NCI-H2107 treated with DMSO at 0.1 percent for 48 hours (cell line): Measurements from ENCODE around the gene ZBTB24.
A peak's percentile ranks its signal among the peaks of the same experiment; 100 is the strongest.
"Not testable (repeated sequence)": the region's sequence is repeated elsewhere in the genome, so short reads cannot be mapped to it uniquely, and the experiment has no call there.

Experiments used
- DNase-seq: peaks from one replicate; lab custom pipeline; 2025; ENCODE audit not compliant: unreplicated experiment; lab: John Stamatoyannopoulos, UW

Gene ZBTB24

GRCh38 chr6:109472132-109472995 lies 10.7 kb downstream of the ZBTB24 start:
- DNase-seq = peak; percentile 19

GRCh38 chr6:109471105-109471810 lies 11.8 kb downstream of the ZBTB24 start:
- no peak for DNase-seq

- DNase-seq = no peak
These were observed 13.3 kb downstream of the ZBTB24 start for GRCh38 chr6:109469591-109470189.

- no peak for DNase-seq
These were observed 15.3 kb downstream of the ZBTB24 start for GRCh38 chr6:109467696-109468095.

GRCh38 chr6:109466212-109466923 lies 16.7 kb downstream of the ZBTB24 start:
- DNase-seq = no peak

DNA sequence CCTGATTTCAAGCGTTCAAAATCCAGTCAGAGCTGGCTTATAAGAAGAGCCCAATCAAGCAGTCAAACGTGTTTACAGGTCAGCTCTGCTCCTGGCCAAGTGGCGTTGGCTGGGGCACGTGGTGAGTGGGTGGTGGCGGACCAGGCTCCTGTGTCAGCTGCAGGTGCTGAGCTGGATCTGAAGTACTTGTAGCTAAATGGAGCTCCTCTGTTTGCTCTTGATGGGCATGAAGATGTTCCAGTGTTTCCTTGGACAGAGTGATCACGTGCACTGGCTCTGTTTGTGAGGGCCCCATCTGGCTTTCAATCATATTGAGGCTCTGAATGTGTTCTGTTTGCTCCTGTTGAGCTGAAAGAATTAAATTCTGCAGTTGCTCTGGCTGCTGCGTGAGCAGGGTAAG lies 17.2 kb downstream of the ZBTB24 start:
- peak; percentile 74 for DNase-seq

DNA sequence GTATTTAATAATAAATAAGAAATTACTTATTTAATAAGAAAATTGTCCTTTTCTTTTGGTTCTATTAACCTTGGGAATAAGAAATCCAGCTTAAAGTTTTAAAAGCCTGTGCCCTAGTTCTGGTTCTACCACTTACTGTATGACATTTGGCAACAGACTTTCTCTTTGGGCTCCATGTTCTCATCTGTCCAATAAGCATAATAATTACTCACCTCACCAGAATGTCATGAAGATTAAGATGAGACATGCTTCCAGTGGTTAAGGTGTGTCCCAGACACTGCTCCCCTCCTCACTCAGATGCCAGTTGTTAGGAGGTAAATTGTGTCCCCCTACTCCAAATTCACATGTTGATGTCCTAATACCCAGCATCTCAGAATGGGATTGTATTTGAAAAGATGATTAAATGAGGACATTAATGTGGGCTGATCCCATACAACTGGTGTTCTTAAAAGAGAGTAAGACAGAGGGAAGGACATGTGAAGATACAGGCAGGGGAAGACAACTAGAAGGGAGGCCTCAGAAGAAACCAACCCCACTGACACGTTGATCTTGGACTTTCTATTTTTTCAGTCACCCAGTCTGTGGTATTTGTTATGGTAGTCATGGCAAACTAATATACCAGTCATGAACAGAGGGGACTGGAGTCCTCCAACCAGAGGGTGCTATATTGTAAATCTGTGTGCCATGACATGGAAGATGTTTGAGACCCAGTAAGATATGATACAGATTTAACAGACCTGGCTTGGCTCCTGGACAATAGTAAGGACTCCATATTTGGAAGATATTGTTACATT lies 21.1 kb downstream of the ZBTB24 start:
- no peak for DNase-seq

DNA sequence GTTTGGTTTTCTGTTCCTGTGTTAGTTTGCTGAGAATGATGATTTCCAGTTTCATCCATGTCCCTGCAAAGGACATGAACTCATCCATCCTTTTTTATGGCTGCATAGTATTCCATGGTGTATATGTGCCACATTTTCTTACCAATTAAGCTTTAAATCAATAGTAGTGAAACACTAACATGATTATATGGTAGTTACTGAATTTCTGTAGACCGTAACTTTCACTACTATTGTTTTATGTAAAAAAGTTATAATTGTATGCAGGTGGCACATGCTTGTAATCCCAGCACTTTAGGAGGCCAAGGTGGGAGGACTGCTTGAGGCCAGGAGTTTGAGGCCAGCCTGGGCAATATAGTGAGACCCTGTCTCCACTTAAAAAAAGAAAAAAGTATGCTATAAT lies 21.8 kb downstream of the ZBTB24 start:
- DNase-seq = not testable (repeated sequence)

GRCh38 chr6:109460161-109460829 lies 22.7 kb downstream of the ZBTB24 start:
- DNase-seq = no peak

- no peak for DNase-seq
These were observed 24.1 kb downstream of the ZBTB24 start for GRCh38 chr6:109458774-109459531.

DNA sequence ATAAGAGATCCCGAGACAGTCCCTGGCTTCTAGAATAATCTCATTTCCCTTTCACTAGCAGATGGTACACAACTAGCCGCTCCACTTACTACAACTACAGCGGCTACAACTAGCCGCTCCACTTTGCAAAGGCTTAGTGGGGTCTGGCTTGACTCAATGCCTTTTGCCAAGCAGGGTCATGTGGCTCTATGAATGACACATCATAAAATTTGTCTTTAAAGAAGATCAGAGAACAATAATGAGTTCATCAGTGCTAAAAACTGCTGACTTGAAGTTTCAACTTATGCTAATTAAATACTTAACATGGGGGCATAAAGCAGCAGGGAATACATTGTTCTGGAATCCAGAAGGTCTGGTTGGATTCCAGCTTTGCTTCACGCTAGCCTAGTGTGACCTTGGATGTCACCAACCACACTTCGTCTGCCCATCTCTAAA lies 25.4 kb downstream of the ZBTB24 start:
- no peak for DNase-seq

GRCh38 chr6:109456710-109457561 lies 26.1 kb downstream of the ZBTB24 start:
- no peak for DNase-seq

DNA sequence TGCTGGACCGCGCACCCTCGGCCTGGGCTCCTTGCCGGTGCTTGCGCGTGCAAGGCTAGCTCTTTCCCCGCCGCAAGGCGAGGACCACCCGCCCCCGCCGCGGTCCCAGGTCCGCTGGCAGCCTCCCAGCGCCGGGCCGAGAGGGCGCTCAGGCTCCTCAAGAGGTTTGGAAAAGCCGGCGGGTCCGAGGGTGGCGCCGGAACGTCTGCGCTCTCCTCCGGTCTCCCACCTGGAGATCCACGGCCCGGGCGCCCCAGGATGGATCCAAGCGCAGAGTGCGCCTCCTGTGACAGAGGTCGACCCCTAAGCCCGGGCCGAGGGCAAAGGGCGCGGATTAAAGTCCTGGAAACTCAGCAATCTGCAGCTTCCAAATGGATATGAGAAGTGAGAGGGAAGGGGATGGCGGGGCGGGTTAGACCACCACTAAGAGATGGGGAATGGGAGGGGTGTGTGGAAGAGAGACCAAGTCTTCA lies 26.9 kb downstream of the ZBTB24 start:
- DNase-seq = no peak

DNA sequence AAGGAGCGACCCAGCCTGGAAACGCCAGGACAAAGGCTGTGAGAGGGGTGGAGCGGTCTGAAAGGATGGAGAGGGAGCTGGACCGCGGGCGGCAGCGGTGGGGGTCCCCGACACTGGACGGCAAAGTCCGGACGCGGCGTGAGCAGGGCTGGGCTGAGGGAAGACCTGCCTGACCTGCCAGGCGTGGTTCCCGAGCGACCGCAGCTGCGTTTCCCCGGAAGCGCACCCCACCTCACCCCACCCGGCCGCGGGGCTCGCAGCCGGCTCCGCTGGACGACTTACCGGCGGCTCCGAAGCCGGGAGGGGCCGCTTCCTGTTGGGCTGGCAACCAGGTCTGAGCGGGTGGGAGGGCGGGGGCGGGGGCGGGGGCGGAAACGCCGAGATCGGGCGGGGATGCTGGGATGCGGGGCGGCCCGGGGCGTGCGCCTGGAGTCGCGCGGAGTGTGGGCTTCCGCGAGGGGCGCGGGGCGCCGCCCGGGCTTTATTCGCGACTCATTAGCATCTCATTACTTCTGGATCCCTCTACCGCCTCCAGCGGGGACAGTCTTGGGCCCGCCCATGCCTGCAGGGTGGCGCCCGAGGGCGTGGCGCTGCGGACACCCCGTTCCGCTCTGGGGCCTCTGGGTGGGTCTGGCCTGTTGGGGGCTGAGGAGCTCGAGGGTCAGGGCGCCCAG lies 27.4 kb downstream of the ZBTB24 start, which contains the start of gene MICAL1:
Gene MICAL1 (minus strand): TSS at position 336 of the 674 bp plus-strand sequence. CDS start 1,576 bp downstream, outside the sequence.
- DNase-seq = no peak

- no peak for DNase-seq
These were observed 28.3 kb downstream of the ZBTB24 start for GRCh38 chr6:109454496-109455436.
